Body of pancreas (tissue), 4 donors: ENCODE measurements around the gene FGF1.

Experiments
- POLR2A ChIP-seq, 3 donors: fragments of 450-650 bp; IDR thresholded peaks; one replicate each; pipeline ENCODE4 v1.6.1; 2016; ENCODE audit warnings: antibody characterized with exemption in 3 of 3, mild to moderate bottlenecking in 2 of 3
- TF ChIP-seq, protein P1 (sequence below), 7 experiments: fragments of 450-650 bp in 4 of 7; fragments of 200-600 bp in 3 of 7; sonication (generic) in 3 of 7; IDR thresholded peaks; one replicate each; pipeline ENCODE4 v1.5.1; 2016 to 2019; ENCODE audit warnings: antibody characterized with exemption in 7 of 7

DNA sequence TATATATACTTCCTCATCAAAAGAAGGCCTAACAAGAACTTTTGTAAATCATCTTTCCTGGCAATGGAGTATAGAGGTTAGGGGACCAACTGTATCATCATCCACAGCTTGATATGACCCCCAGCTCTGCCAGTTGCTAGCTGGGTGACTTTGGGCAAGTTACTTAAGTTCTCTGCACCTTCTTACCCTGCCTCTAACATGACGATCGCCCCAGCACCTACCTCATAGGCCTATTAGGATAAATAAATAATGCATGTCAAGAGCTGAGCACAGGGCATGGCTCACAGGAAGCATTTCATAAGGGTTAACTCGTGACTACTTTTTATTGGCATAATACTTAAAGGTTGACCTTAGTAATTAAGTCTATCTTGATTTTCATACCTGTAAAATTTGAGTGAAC is 29.4 kb upstream of the FGF1 start:
- TF ChIP-seq, protein P1, sequence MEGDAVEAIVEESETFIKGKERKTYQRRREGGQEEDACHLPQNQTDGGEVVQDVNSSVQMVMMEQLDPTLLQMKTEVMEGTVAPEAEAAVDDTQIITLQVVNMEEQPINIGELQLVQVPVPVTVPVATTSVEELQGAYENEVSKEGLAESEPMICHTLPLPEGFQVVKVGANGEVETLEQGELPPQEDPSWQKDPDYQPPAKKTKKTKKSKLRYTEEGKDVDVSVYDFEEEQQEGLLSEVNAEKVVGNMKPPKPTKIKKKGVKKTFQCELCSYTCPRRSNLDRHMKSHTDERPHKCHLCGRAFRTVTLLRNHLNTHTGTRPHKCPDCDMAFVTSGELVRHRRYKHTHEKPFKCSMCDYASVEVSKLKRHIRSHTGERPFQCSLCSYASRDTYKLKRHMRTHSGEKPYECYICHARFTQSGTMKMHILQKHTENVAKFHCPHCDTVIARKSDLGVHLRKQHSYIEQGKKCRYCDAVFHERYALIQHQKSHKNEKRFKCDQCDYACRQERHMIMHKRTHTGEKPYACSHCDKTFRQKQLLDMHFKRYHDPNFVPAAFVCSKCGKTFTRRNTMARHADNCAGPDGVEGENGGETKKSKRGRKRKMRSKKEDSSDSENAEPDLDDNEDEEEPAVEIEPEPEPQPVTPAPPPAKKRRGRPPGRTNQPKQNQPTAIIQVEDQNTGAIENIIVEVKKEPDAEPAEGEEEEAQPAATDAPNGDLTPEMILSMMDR (IDR thresholded peaks at IDR 0.05): no peak
- TF ChIP-seq POLR2A (IDR thresholded peaks at IDR 0.05): no peak
